Panc1 (cell line): Measurements from ENCODE around the gene ARMH2.

ENCODE experiments used
- POLR2AphosphoS5 ChIP-seq: IDR thresholded peaks from 2 replicates; pipeline ENCODE4 v1.6.1; 2012; ENCODE audit warnings: mild to moderate bottlenecking, low read depth, low read length, moderate library complexity
- REST ChIP-seq, 2 experiments: IDR thresholded peaks; 2 replicates each; pipeline ENCODE4 v1.6.1; 2011 to 2012; ENCODE audit warnings: low read depth in 2 of 2, control low read depth in 1 of 2, low read length in 1 of 2, mild to moderate bottlenecking in 1 of 2, moderate library complexity in 1 of 2; ENCODE audit not compliant: insufficient read depth in 1 of 2
- SIN3A ChIP-seq: IDR thresholded peaks from 2 replicates; pipeline ENCODE4 v1.6.1; 2012; ENCODE audit warnings: low read depth, mild to moderate bottlenecking, low read length, moderate library complexity, borderline replicate concordance; ENCODE audit not compliant: insufficient read depth
- TCF7L2 ChIP-seq: IDR thresholded peaks from 2 replicates; pipeline ENCODE4 v1.6.1; 2011; ENCODE audit warnings: mild to moderate bottlenecking, low read depth, low read length, inconsistent platforms
- TF ChIP-seq, protein P1 (sequence below): fragments of 450-650 bp; IDR thresholded peaks from 2 replicates; pipeline ENCODE4 v1.5.1; 2017; ENCODE audit warnings: mild to moderate bottlenecking

GRCh38 chr6:24778878-24779277, 19.8 kb downstream of the ARMH2 start:
- TF ChIP-seq, protein P1, sequence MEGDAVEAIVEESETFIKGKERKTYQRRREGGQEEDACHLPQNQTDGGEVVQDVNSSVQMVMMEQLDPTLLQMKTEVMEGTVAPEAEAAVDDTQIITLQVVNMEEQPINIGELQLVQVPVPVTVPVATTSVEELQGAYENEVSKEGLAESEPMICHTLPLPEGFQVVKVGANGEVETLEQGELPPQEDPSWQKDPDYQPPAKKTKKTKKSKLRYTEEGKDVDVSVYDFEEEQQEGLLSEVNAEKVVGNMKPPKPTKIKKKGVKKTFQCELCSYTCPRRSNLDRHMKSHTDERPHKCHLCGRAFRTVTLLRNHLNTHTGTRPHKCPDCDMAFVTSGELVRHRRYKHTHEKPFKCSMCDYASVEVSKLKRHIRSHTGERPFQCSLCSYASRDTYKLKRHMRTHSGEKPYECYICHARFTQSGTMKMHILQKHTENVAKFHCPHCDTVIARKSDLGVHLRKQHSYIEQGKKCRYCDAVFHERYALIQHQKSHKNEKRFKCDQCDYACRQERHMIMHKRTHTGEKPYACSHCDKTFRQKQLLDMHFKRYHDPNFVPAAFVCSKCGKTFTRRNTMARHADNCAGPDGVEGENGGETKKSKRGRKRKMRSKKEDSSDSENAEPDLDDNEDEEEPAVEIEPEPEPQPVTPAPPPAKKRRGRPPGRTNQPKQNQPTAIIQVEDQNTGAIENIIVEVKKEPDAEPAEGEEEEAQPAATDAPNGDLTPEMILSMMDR: no peak
- no peak for TF ChIP-seq POLR2AphosphoS5
- TF ChIP-seq REST (IDR thresholded peaks at IDR 0.05; ENCODE audit: insufficient read depth in 1 of 2, low read depth in 2 of 2, low read length in 1 of 2): no peak
- no peak for TF ChIP-seq TCF7L2
- TF ChIP-seq SIN3A: no peak
